ENCODE results near the gene ATF5.

The ATF5 gene

DNA sequence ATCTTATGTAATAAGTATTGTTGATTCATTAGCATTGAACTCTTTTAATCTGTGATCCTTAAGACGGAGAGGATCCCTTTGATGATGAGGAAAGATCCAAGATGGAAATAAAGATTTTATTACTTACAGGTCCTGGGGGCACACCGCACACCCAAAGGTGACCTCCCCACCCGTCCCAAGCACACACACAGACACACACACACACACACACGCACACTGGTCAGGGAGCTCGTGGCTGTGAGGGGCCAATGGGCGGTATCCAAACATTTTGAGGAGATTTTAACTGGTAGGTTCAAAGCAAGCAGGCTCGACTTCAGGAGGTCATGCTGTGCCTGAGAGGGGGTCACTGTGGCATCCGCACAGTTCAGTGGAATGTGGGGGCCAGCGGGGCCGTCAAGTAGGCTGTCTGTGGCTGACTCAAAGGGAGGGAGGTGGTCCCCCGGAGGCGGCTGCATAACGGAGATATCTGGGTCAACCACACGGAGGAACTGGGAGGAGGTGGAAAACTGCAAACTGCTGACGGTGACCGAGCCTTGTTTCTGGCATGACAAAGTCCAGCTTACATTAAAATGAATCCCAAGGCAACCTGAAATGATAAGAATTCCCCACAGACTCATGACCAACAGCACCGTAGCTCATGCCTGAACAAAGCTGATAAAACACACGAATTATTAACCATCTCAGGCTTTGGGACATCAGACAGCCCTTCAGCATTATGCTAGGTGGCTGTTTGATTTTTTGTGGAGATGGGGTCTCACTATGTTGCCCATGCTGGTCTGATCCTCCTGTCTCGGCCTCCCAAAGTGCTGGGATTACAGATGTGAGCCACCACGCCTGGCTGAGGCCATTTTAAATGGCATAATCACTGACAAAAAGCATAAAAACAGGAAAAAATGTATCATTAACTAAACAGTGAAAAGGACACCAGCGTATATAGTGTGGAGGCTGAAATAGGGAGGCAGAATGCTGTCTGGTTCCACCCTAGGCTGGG is 52.9 kb downstream of the ATF5 start:
- DNase-seq: no peak

Measured in activated CD4-positive, alpha-beta T cell treated with anti-CD3 and anti-CD28 coated beads, Interleukin-10, Interleukin-2, amounts not matched to agents 100 ng/mL and 50 ng/mL, durations not matched to agents 16 hours and 8 hours (primary cell).